Activated T-cell treated with anti-CD3 and anti-CD28 coated beads, Interleukin-2, amount 50 U/mL, for 72 hours (primary cell): ENCODE measurements around the gene ZBED1. TPM values are rescaled to one million over a fixed set of nuclear protein-coding genes. Genes with fewer than 3 reads are reported as not detected.

Experiments
- ATAC-seq, 2 donors: fragments of 150-1000 bp; cut with Tn5 transposase; replicated peaks in 1 of 2; 2 replicates each; pipeline ENCODE4 v1.10.0; 2021; ENCODE audit warnings: moderate library complexity in 2 of 2, mild to moderate bottlenecking in 1 of 2
- DNase-seq, 2 donors: peaks; one replicate each; pipeline ENCODE4 v3.0.0; 2021 to 2022; ENCODE audit warnings: mixed read lengths in 1 of 2
- H3K27ac Mint-ChIP-seq: one replicate; pipeline ENCODE4 v1.8.0; 2022; ENCODE audit warnings: mild to moderate bottlenecking, moderate library complexity, mixed read lengths
- H3K27me3 Mint-ChIP-seq: one replicate; pipeline ENCODE4 v1.8.0; 2022; ENCODE audit warnings: low read depth, mixed read lengths
- H3K36me3 Mint-ChIP-seq, 2 donors: one replicate each; pipeline ENCODE4 v1.8.0; 2022; ENCODE audit warnings: mixed read lengths in 2 of 2, mild to moderate bottlenecking in 1 of 2; ENCODE audit not compliant: insufficient read depth in 2 of 2
- H3K4me1 Mint-ChIP-seq: one replicate; pipeline ENCODE4 v1.8.0; 2022; ENCODE audit warnings: low read depth, mixed read lengths
- H3K4me3 Mint-ChIP-seq, 2 donors: one replicate each; pipeline ENCODE4 v1.8.0; 2022; ENCODE audit warnings: mild to moderate bottlenecking in 2 of 2, mixed read lengths in 2 of 2, moderate library complexity in 2 of 2
- H3K9me3 Mint-ChIP-seq, 2 donors: one replicate each; pipeline ENCODE4 v1.8.0; 2022; ENCODE audit warnings: mixed read lengths in 2 of 2
- total RNA-seq, 2 donors: library from RNA; stranded (reverse); gene quantifications; one replicate each; pipeline ENCODE4 v1.2.3, GENCODE V29; 2022

Gene ZBED1
- total RNA-seq, result 10 to 100 TPM; 24.5 to 28.5 TPM

- Mint-ChIP-seq H3K36me3 (no peaks in the 10 kb centered on the region), H3K4me3 (peak within 1 kb of the TSS; percentile 85 to 87), H3K4me1 (peaks cover 23% of the 10 kb centered on the region), H3K27me3 (no peaks in the 10 kb centered on the region), H3K27ac (peak within 1 kb of the TSS; percentile 85), H3K9me3 (no peaks in the 10 kb centered on the region)
- ATAC-seq (peak; percentile 84 to 85), DNase-seq (peak; percentile 60 to 76)
These were observed at the start of gene ZBED1, which contains the start of gene DHRSX for GRCh38 chrX:2500803-2501558. ZBED1 (minus strand) TSS chrX:2500976; CDS start chrX:2490719, 10,257 bp downstream. DHRSX (minus strand) TSS chrX:2500976; CDS start chrX:2500925, 51 bp downstream.

- no peak overlapping the region for H3K4me3 Mint-ChIP-seq
- ATAC-seq, result no peak
- no peak overlapping the region for H3K27ac Mint-ChIP-seq
- H3K36me3 Mint-ChIP-seq, result no peaks in the 10 kb centered on the region
- H3K9me3 Mint-ChIP-seq, result peaks cover 0 to 3% of the 10 kb centered on the region in 2 donors
- peaks cover 6% of the 10 kb centered on the region for H3K27me3 Mint-ChIP-seq
- H3K4me1 Mint-ChIP-seq, result no peaks in the 10 kb centered on the region
- no peak for DNase-seq
These were observed 49.1 kb upstream of the ZBED1 start for GRCh38 chrX:2549876-2550275.

- DNase-seq (no peak), ATAC-seq (no peak)
These were observed 48.1 kb upstream of the ZBED1 start for GRCh38 chrX:2548711-2549423.

GRCh38 chrX:2547736-2548135 lies 47.0 kb upstream of the ZBED1 start:
- ATAC-seq, result no peak
- Mint-ChIP-seq H3K4me1 (no peaks in the 10 kb centered on the region), H3K27me3 (peaks cover 6% of the 10 kb centered on the region), H3K27ac (no peak overlapping the region), H3K4me3 (no peak overlapping the region), H3K9me3 (peaks cover 0 to 3% of the 10 kb centered on the region in 2 donors), H3K36me3 (no peaks in the 10 kb centered on the region)
- DNase-seq, result no peak

More at GRCh38 chrX:2548711-2549423, 48.1 kb upstream of the ZBED1 start:
- peaks cover 9% of the 10 kb centered on the region for H3K27me3 Mint-ChIP-seq
- H3K27ac Mint-ChIP-seq, result no peak overlapping the region
- H3K4me1 Mint-ChIP-seq, result no peaks in the 10 kb centered on the region
- peaks cover 0 to 3% of the 10 kb centered on the region in 2 donors for H3K9me3 Mint-ChIP-seq
- no peaks in the 10 kb centered on the region for H3K36me3 Mint-ChIP-seq
- H3K4me3 Mint-ChIP-seq, result no peak overlapping the region

- H3K9me3 Mint-ChIP-seq, result peaks cover 0 to 3% of the 10 kb centered on the region in 2 donors
- peaks cover 6% of the 10 kb centered on the region for H3K27me3 Mint-ChIP-seq
- H3K4me1 Mint-ChIP-seq, result no peaks in the 10 kb centered on the region
- DNase-seq (no peak), ATAC-seq (no peak)
- no peaks in the 10 kb centered on the region for H3K36me3 Mint-ChIP-seq
- no peak overlapping the region for H3K27ac Mint-ChIP-seq
- no peak overlapping the region for H3K4me3 Mint-ChIP-seq
These were observed 45.7 kb upstream of the ZBED1 start for GRCh38 chrX:2546496-2546895.

GRCh38 chrX:2545144-2545543 lies 44.4 kb upstream of the ZBED1 start:
- no peaks in the 10 kb centered on the region for H3K4me1 Mint-ChIP-seq
- H3K4me3 Mint-ChIP-seq, result no peak overlapping the region
- H3K27me3 Mint-ChIP-seq, result peaks cover 6% of the 10 kb centered on the region
- ATAC-seq (no peak), DNase-seq (no peak)
- H3K9me3 Mint-ChIP-seq, result peaks cover 0 to 3% of the 10 kb centered on the region in 2 donors
- no peak overlapping the region for H3K27ac Mint-ChIP-seq
- no peaks in the 10 kb centered on the region for H3K36me3 Mint-ChIP-seq

DNA sequence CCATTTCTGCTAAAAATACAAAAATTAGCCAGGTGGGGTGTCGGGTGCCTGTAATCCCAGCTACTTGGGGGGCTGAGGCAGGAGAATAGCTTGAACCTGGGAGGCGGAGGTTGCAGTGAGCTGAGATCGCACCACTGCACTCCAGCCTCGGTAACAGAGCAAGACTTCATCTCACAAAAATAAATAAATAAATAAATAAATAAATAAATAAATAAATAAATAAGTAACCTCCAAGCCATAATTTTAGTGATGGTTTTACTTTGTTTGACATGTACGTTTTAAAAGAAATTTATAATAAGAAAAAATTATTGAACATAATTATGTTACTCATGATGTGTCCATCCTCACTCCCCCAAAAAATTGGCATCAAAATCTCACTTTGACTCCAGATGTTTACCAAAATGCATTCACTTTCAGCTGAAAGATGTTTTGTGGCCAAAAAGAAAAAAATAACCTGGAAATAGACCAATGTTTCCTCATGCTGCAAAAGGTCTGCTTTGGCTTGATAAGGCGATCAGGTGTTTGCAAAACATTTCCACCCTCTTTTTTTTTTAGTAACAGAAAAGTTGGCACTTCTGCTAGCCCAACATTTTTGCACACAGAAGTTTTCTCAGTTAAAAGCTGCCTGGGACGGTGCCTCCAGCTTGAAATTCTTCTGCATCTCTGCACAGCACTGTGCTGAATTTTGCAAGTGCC lies 42.2 kb upstream of the ZBED1 start:
- Mint-ChIP-seq H3K36me3 (no peaks in the 10 kb centered on the region), H3K4me1 (no peaks in the 10 kb centered on the region), H3K4me3 (no peak overlapping the region), H3K27me3 (peaks cover 6% of the 10 kb centered on the region), H3K27ac (no peak overlapping the region), H3K9me3 (peaks cover 0 to 3% of the 10 kb centered on the region in 2 donors)
- DNase-seq, result no peak
- no peak for ATAC-seq

DNA sequence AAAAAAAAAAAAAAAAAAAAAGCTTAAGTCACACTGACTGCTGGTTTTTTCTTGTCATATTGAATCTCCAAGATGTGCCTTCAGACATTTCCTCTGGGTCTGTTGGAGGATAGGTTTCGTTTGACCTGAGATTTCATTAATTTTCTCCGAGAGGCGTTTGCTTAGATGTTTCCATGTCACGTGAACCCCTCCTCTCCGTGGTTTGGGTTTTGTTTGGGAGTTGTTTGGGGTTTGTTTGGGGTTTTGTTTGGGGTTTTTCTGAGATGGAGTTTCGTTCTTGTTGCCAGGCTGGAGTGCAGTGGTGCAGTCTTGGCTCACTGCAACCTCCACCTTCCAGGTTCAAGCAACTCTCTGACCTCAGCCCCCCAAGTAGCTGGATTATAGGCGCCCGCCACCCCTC lies 40.8 kb upstream of the ZBED1 start:
- no peaks in the 10 kb centered on the region for H3K36me3 Mint-ChIP-seq
- peaks cover 11% of the 10 kb centered on the region for H3K27me3 Mint-ChIP-seq
- H3K4me1 Mint-ChIP-seq, result no peaks in the 10 kb centered on the region
- H3K4me3 Mint-ChIP-seq, result no peak overlapping the region
- peaks cover 0 to 3% of the 10 kb centered on the region in 2 donors for H3K9me3 Mint-ChIP-seq
- H3K27ac Mint-ChIP-seq, result no peak overlapping the region
- DNase-seq (no peak), ATAC-seq (no peak)

DNA sequence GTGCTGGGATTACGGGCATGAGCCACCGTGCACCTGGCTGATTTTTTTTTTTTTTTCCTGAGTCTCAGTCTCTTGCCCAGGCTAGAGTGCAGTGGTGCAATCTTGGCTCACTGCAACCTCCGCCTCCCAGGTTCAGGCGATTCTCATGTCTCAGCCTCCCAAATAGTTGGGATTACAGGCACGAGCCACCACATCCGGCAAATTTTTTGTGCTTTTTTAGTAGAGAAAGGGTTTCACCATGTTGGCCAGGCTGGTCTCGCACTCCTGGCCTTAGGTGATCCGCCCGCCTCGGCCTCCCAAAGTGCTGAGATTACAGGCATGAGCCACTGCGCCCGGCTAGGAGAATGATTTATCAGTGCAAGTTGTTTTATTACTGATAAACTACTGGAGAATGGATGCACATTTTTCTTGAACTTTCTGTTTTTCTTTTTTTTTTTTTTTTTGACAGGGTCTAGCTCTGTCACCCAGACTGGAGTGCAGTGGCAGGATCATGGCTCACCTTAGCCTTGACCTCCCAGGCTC lies 39.7 kb upstream of the ZBED1 start:
- H3K4me3 Mint-ChIP-seq, result no peak overlapping the region
- H3K36me3 Mint-ChIP-seq, result no peaks in the 10 kb centered on the region
- H3K27me3 Mint-ChIP-seq, result peaks cover 11% of the 10 kb centered on the region
- no peaks in the 10 kb centered on the region for H3K4me1 Mint-ChIP-seq
- no peak for ATAC-seq
- H3K9me3 Mint-ChIP-seq, result no peaks in the 10 kb centered on the region
- H3K27ac Mint-ChIP-seq, result no peak overlapping the region
- DNase-seq, result no peak

GRCh38 chrX:2539586-2539985 lies 38.8 kb upstream of the ZBED1 start:
- peaks cover 13% of the 10 kb centered on the region for H3K27me3 Mint-ChIP-seq
- H3K27ac Mint-ChIP-seq, result no peak overlapping the region
- no peak overlapping the region for H3K4me3 Mint-ChIP-seq
- no peaks in the 10 kb centered on the region for H3K4me1 Mint-ChIP-seq
- no peak for ATAC-seq
- peaks cover 0 to under 1% of the 10 kb centered on the region in 2 donors for H3K9me3 Mint-ChIP-seq
- DNase-seq, result no peak
- no peaks in the 10 kb centered on the region for H3K36me3 Mint-ChIP-seq

DNA sequence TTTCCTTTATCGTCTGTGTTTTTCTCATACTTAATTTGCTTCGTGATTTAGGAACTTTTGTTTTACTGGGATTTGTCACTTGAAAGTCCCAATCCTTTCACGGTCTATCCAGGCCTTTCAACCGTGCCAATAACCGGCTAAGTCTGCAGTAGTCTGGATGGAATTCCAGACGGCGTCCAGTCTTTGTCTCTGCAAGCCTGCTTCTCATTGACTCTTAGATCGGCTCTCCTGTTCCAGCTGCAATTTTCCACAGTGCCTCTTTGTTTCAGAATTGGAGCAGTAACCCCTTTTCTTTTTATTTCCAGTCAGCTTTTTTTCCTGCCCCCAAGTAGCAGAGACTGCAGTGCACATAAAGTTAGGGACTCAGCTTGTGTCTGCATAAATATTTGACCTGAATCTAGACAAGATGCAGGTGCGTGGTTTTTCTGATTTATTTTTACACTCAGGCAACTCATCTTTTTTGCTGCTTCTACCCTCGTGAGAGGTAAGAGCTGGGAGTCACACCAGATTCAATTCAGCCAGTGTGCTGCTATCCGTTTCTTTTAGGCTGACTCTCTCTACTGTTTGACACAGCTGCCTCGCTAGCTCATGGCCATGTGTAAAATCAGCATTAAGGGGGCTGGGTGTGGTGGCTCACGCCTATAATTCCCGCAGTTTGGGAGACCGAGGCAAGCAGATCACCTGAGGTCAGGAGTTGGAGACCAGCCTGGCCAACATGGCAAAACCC lies 37.4 kb upstream of the ZBED1 start:
- Mint-ChIP-seq H3K9me3 (peaks cover 0 to 2% of the 10 kb centered on the region in 2 donors), H3K27me3 (peaks cover 14% of the 10 kb centered on the region)

DNA sequence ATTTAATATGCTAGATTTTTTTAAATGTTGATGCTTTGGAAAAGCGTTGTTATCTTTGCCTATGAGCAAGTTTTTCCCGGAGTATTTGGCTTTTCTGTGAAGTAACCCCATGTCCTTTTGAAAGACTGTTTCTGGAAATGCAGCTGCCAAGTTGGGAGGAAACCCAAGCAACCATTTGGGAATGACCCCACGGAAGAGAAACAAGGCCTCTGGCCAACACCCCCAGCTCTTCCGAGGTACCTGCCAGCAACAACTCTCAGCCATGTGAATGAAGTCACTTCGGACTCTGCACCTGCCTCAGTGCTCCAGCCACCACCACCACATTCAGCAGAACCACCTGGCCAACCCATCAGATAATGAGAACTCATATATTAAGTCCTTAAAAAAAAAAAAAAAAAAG lies 36.2 kb upstream of the ZBED1 start:
- no peak overlapping the region for H3K27ac Mint-ChIP-seq
- H3K27me3 Mint-ChIP-seq, result peaks cover 14% of the 10 kb centered on the region
- H3K4me1 Mint-ChIP-seq, result no peaks in the 10 kb centered on the region
- ATAC-seq (no peak), DNase-seq (no peak)
- H3K4me3 Mint-ChIP-seq, result no peak overlapping the region
- peaks cover 0 to 2% of the 10 kb centered on the region in 2 donors for H3K9me3 Mint-ChIP-seq
- no peaks in the 10 kb centered on the region for H3K36me3 Mint-ChIP-seq

More for the DNA sequence above, 37.4 kb upstream of the ZBED1 start:
- ATAC-seq, result no peak
- Mint-ChIP-seq H3K27ac (no peak overlapping the region), H3K4me1 (no peaks in the 10 kb centered on the region), H3K4me3 (no peak overlapping the region), H3K36me3 (no peaks in the 10 kb centered on the region)
- DNase-seq, result no peak
